Daoy (cell line): Measurements from ENCODE around the gene CFAP221. TPM values are rescaled to one million over a fixed set of nuclear protein-coding genes. Genes with fewer than 3 reads are reported as not detected.

ENCODE experiments used
- DNase-seq: peaks from one replicate; pipeline ENCODE4 v3.0.0-alpha.2; 2015; ENCODE audit warnings: low read depth
- total RNA-seq: library from RNA; depleted of rRNA; stranded (reverse); fragments of >200 nt; shearing (Covaris generic); gene quantifications from 2 replicates; pipeline ENCODE4 v1.2.3, GENCODE V29; 2014

The CFAP221 gene
- total RNA-seq, 1 experiment from 2014 or later, result 0.29 TPM

DNA sequence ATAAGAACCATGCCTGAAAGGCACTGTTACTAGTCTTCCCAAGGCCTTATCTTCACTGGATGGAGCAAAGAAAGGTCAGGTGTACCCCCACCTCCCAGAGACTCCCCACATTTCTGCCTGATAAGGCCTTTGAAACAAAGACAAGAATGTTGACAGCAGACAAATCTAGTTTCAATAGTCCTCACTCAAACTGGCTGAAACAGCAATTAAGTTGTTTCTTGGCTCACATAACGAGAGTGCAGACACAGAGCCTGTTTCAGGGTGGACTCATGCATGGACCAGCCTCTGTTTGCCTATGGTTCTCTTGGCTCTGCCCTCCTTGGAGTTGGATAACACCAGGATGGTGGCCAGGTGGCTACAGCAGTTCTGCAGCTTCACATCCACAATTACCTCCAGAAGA, 7.5 kb upstream of the CFAP221 start:
- no peak for DNase-seq

DNA sequence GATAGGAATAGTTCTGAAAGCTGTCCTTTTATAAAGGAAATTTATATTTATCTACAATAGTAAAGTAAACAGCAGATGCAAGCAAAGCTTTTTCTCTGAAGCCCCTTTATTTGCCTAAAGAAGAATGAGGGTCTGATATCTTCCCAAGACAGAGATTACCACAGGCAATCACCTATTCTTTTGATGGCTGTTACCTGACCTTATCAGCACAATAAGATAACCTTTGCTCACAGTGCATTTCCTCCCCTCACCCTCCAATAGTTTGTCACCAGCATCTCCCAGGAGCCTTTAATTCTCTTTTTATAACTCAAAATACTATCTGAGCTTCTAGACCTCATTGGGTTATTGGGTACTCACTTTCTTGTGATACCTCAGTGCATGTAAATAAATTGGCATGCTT, 6.5 kb upstream of the CFAP221 start:
- no peak for DNase-seq

GRCh38 chr2:119541476-119541875, 2.8 kb upstream of the CFAP221 start:
- DNase-seq, result no peak

- DNase-seq, result no peak
Measured at GRCh38 chr2:119544939-119545475, 758 bp downstream of the CFAP221 start.

DNA sequence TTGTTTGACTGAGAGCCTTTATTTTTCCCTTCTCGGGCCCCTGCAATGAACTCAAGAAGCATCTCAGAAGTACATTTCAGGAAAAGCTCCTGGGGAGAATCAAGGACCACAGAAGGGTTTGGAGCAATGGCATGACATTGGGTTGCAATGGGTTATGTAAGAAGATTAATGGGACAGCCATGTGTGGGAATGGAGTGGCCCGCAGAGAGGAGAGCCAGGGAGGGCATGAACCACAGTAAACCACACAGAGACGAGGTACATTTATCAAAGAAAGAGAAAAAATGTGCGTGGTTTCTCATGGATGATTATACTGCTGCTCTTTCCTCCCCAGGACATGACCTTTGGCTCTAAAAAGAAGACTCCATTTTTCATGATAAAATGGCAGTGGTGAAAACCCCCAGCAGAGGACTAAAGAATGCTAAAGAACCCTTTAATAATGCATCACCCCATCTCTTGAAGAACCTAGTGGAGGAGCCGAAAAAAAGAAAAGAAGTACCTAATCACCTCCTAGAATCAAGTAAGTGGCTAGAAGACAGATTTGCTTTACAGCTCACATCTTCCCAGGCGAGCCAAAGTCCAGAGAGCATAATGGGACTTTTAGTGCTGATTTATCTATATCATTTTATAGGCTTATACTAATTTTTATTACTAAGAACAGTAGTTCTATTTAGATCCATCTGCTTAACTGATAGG, 1.7 kb downstream of the CFAP221 start:
- DNase-seq, result no peak

GRCh38 chr2:119546447-119546767, 2.2 kb downstream of the CFAP221 start:
- DNase-seq, result no peak

DNA sequence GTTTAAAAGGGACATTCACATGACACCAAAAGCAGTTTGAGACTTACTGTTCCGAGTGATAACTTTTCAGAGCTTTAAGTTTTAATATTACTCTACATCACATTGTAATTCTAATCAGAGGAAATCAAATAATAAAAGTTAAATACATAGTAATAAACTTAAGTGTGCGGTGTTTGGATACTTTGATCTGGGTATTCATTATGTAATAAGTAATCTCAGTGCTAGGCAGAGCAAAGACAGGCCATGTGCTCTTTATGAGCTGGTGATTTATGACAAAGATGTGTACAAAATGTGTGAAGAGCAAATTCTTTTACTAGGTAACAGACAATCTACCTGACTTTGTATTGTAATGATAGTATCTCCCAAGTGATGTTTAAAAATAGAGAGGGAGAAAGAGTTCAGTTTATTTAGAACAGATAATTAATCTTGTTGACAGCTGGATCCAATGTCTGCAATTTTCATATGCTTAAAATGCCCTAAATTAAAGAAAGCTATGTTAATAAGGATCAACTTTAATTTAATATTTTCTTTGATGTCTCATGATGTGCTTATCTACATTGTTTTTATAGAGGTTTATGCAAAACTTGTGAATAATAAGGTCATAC, 4.4 kb downstream of the CFAP221 start:
- no peak for DNase-seq

DNA sequence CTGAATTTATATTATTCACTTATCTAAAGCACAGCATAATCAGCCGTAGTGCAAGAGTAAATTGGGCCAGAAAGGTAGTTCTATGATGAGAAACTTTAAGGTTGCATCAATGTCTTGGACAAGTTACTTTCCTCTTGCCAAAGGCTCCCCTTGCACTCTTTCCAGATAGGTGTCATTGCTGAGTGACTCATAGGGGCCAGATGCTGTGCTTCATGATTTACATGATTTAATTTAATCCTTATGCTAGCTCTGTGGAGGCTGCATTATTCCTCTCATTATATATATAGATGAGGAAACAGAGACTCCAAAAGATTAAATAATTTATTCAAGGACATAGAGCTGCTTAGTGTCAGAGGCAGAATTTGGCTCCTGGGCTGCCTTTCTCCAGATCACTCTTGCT, 5.0 kb downstream of the CFAP221 start:
- DNase-seq, result no peak

DNA sequence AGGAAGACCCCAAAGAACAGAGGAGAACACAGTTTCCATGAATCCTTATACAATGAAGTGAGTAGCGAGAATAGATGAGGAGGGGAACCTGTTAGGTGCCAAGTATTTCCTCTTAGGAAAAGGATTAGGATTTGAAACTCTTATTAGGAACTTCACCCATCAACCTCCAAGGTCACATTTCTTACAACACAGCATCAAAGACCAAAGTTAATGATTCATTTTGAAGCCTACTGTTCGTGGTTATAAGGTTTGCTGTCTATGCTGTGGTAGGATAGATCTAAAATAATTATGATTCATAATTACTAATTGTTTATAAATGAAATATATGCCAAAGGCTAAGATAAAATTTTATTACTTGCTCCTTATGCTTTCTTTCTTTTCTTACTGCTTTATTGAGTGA, 6.1 kb downstream of the CFAP221 start:
- DNase-seq, result no peak

GRCh38 chr2:119550856-119551255, 6.6 kb downstream of the CFAP221 start:
- DNase-seq, result no peak

DNA sequence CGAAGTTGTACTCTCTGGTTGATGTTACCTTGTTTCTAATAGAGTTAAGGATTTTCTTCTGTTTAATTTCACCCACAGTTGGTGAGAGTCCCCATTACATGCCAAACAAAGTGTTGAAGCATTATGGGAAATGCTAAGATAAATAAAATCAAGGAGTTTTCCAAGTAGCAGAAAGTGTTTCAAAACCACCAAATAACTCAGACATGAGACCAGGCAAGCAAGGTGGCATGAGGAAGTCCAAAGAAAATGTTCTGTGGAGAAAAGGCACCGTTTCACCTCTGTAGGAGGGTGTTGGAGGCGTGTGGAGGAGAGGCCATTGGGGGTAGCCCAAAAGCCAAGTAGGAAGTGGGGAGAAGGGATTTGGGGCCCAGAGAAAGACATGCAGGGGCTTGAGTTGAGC, 8.7 kb downstream of the CFAP221 start:
- no peak for DNase-seq

DNA sequence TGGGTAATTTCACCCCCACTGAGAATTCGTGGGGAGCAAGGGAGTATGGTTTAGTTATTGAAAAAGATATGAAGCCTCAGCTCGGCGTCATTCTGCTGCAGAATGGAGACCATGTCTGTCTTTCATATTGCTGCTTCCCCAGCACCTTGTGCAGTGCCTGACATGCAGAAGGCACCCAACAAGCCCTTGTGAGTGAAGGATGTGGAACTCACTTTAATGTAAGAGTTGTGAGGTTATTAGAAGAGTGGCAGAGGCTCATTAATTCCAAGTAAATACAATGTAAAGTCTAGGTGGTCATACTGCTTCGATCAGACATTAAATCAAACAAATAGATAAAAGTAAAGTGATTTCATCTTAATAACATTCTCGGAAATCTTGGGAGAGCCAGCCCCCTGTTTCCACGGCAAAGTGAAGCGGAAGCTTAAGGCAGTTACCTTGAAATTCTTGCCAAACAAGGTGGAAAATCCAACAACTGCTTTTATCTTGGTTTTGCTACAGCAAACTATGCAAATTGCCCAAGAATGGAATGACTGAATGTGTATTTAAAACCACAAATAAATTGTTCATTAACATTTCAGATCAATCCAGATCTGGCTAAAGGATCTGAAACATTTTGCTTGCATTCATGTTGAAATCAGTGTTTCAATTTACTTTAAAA, 9.6 kb downstream of the CFAP221 start:
- DNase-seq, result no peak

- no peak for DNase-seq
Measured at GRCh38 chr2:119565481-119565880, 21.2 kb downstream of the CFAP221 start.

GRCh38 chr2:119567292-119567691, 23.0 kb downstream of the CFAP221 start:
- no peak for DNase-seq

GRCh38 chr2:119574108-119574815, 30.0 kb downstream of the CFAP221 start:
- no peak for DNase-seq

GRCh38 chr2:119574864-119575263, 30.6 kb downstream of the CFAP221 start:
- no peak for DNase-seq

GRCh38 chr2:119575439-119575838, 31.2 kb downstream of the CFAP221 start:
- no peak for DNase-seq

- no peak for DNase-seq
Measured at GRCh38 chr2:119579424-119580295, 35.4 kb downstream of the CFAP221 start.

DNA sequence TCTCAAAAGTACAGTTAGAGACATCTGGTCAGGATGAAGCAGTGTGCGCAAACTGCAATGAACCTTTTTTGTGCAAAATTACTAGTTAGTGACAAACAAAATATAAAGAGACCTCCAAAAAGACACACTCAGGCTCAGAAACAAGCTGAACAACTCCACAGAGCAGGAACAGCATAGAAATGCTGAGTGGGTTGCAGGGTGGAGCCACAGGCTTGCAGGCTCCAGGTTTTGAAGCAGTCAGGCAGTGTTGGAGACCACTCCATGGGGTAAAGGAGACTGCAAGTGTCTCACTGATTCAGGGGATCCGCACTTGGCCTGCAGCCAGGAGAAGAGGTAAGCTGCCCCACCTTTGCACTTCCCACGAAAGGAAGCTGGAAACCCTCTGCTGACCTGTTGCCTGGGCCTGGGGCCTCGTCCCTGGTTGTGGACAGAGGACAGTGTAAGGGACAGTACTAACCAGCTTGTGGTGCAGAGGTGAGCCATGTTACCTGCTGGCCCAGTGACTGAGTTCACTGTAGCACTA, 36.4 kb downstream of the CFAP221 start:
- DNase-seq, result no peak

DNA sequence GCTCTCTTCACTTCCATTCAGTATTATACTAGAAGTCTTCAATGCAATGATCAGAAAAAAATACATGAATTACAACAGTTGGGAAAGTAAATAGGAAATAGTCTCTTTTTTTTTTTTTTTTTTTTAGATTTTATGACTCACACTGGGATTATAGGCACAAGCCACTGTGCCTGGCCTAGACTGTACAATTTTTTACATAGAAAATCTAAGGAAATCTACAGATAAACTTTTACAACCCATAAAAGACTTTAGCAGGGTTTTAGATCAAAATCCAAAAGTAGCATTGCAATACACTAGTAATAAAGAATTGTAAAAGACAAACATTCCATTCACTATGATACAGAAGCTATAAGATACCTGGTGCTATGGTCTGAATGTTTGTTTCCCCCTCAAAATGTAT, 39.0 kb downstream of the CFAP221 start:
- no peak for DNase-seq

GRCh38 chr2:119584469-119584868, 40.2 kb downstream of the CFAP221 start:
- no peak for DNase-seq
